Skeletal muscle cell (primary cell): Measurements from ENCODE around the gene NFAT5.
A peak's percentile ranks its signal among the peaks of the same experiment; 100 is the strongest.

Source experiments
- DNase-seq: peaks from one replicate; pipeline ENCODE4 v3.0.0-alpha.2; 2010; ENCODE audit warnings: low read depth
- H3K4me3 ChIP-seq: 2 replicates; pipeline ENCODE4 v1.5.1; 2011; ENCODE audit warnings: low read depth, mild to moderate bottlenecking, control low read depth, low read length, moderate library complexity

NFAT5 gene

GRCh38 chr16:69691980-69692911, 126.5 kb downstream of the NFAT5 start:
- H3K4me3 ChIP-seq, result no peak overlapping the region
- DNase-seq, result peak; percentile 11

- no peak for DNase-seq
- H3K4me3 ChIP-seq, result no peak overlapping the region
These were observed 128.2 kb downstream of the NFAT5 start for GRCh38 chr16:69693916-69694315.

- no peak for DNase-seq
- H3K4me3 ChIP-seq, result no peak overlapping the region
These were observed 132.6 kb downstream of the NFAT5 start for GRCh38 chr16:69698404-69698803.

GRCh38 chr16:69699915-69700314, 134.1 kb downstream of the NFAT5 start:
- DNase-seq, result no peak
- H3K4me3 ChIP-seq, result no peak overlapping the region

- H3K4me3 ChIP-seq, result no peak overlapping the region
- DNase-seq, result no peak
These were observed 135.7 kb downstream of the NFAT5 start for GRCh38 chr16:69701452-69701851.

DNA sequence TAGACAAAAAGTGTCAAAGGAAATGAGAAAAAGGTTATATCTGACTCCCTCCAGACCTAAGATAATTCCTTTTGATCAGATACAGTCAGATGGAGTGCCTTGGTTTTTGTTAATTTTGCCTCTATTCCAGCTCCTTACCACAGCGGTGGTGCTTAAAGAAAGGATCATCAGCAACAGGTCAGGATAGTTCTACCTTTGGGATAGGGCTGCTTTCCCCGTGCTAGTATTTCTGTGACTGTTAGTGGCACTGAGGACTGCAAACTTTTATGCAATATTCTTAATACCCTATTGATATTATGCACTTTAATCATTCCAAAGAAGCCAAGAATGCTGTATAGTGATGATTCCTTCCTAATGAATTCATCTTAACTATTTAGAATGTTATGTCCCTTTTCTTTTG, 136.1 kb downstream of the NFAT5 start:
- H3K4me3 ChIP-seq, result no peak overlapping the region
- DNase-seq, result no peak

DNA sequence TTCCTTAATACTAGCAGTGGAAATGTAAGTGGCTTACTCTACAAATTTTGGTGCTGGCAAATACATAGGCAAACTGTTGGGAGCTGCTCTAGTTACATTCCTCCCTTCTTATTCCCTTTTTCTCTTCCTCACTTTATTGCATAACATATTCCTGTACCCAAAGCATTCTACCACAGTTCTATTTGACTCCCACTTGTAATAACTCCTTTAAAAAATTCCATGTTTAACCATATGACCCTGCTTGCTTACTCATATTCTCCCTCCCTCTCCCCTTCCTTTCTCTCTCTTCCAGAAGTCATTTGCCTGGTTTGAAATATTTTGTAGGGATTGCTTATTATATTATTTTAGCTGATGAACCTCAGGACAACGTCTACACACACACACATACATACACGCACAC, 137.9 kb downstream of the NFAT5 start:
- no peak overlapping the region for H3K4me3 ChIP-seq
- DNase-seq, result no peak

DNA sequence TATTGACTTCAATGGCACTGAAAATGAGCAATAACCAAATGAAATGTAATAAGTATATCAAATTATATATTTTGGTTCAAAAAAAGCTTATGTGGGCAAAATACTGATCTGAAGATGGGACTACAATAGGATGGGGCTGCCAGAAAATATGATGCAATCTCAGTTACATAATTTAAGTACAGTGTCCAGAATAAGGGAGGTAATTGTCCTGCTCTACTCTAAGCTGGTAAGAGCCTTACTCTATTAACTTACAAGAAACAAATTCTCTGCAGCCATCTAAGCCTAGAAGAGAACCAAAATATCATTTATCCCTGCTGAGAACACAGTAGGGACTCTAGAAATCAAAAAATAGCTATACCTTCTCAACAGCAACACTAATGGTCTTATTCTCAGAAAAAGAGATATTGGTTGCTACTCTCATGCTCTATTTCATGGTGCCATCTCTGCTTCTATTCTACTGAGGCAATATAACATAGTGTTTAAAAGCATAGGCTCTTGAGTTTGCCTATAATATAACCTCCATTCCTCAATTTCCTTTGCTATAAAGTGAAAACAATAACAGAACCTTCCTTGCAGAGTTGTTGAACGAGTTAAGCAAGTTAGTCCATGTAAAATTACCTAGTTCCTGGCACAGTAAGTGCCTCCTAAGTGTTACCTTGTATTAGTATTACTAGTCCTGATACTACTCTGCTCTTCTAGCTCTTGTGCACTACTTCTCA, 140.6 kb downstream of the NFAT5 start:
- DNase-seq, result no peak
- no peak overlapping the region for H3K4me3 ChIP-seq

GRCh38 chr16:69706975-69707340, 141.2 kb downstream of the NFAT5 start:
- no peak overlapping the region for H3K4me3 ChIP-seq
- DNase-seq, result no peak

- DNase-seq, result no peak
- no peak overlapping the region for H3K4me3 ChIP-seq
These were observed 142.3 kb downstream of the NFAT5 start for GRCh38 chr16:69707920-69708683.

DNA sequence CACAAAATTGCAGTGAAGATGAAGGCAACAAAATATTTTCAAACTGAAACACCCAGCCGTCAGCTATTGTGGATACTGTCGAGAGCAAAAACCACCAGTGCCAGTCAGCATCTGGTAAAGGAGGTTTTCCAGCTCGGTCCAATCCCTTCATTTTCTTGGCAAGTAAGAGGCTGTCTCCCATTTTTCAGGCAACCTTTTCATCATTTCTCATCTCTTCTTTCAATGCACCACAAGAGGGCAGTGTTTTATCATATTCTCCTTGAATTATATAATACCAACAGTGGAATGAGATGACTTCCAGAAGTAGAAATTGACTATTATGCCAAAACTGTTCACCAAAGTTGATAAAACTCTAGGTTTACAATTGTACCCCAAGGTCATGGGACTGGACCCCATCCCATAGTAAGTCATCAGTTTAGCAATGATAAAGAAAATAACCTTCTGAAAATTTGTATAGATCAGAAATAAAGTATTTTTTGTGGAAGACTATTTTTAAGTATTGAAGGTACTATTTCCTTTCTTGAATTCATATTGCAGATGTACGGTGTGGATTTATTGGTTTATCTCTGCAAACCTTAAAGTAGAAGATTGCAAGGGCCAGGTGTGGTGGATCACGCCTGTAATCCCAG, 143.8 kb downstream of the NFAT5 start:
- no peak overlapping the region for H3K4me3 ChIP-seq
- DNase-seq, result no peak

- DNase-seq, result peak; percentile 67
These were observed 145.5 kb downstream of the NFAT5 start for GRCh38 chr16:69711115-69711740.

DNA sequence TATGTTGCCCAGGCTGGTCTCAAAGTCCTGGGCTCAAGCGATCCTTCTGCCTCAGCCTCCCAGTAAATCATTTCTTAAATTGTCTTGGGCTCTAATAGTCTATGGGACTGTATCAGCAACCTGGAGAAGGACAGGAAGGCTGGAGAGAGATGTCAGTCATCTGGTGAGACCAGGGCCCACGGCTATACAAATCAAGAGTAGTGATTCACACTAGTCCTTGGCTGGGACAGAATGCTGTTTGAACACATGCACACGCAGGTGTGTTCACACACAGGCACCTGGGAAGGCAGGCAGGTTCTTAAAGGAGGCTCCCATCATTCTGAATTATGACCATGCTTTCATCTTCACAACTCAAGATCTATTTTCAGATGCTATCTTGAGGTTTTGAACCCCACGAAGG, 146.5 kb downstream of the NFAT5 start:
- DNase-seq, result no peak

More at GRCh38 chr16:69711115-69711740, 145.5 kb downstream of the NFAT5 start:
- H3K4me3 ChIP-seq, result no peak overlapping the region

GRCh38 chr16:69712914-69713581, 147.3 kb downstream of the NFAT5 start:
- no peak for DNase-seq

More for the DNA sequence above, 146.5 kb downstream of the NFAT5 start:
- no peak overlapping the region for H3K4me3 ChIP-seq

GRCh38 chr16:69717066-69717465, 151.3 kb downstream of the NFAT5 start:
- H3K4me3 ChIP-seq, result no peak overlapping the region

More at GRCh38 chr16:69712914-69713581, 147.3 kb downstream of the NFAT5 start:
- H3K4me3 ChIP-seq, result no peak overlapping the region

GRCh38 chr16:69718111-69718764, 152.5 kb downstream of the NFAT5 start:
- no peak for DNase-seq
- no peak overlapping the region for H3K4me3 ChIP-seq

More at GRCh38 chr16:69717066-69717465, 151.3 kb downstream of the NFAT5 start:
- no peak for DNase-seq

DNA sequence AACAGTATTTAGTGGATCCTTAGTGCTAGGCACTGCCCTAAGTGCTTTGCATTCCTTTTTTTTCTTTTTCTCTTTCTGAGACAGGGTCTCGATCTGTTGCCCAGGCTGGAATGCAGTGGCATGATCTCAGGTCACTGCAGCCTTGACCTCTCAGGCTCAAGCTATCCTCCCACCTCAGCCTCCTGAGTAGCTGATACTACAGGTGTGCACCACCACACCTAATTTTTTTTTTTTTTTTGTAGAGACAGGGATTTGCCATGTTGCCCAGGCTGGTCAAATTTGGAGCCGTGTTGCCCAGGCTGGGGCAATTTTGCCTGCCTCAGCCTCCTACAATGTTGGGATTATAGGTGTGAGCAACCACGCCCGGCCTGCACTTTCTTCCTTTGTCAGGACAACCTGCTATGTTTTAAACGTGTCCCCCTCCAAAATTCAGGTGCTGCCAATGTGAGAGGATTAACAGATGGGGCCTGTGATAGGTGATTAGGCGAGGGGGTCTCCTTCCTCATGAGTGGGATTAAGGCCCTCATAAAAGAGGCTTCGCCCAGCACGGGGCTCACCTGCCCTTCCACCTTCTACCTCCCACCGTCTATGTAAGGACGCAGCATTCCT, 155.2 kb downstream of the NFAT5 start:
- DNase-seq, result no peak
- H3K4me3 ChIP-seq, result no peak overlapping the region
